Cardiac muscle cell (in vitro differentiated cells and primary cell): ENCODE data around the gene RARA. TPM values are rescaled to one million over a fixed set of nuclear protein-coding genes. Genes with fewer than 3 reads are reported as not detected.

Source experiments
- DNase-seq, 2 donors: peaks; one replicate each; pipeline versions ENCODE4 v3.0.0 to v3.0.0-alpha.2; 2010 to 2017; ENCODE audit warnings: low read depth in 1 of 2, low spot score in 1 of 2
- H3K27ac ChIP-seq: fragments of 200-600 bp; sonication (generic); 2 replicates; pipeline ENCODE4 v1.5.1; 2016
- H3K27me3 ChIP-seq: fragments of 200-600 bp; sonication (generic); 2 replicates; pipeline ENCODE4 v1.6.0; 2016; ENCODE audit warnings: control low read depth
- H3K36me3 ChIP-seq: fragments of 200-600 bp; sonication (generic); 2 replicates; pipeline ENCODE4 v1.5.1; 2016; ENCODE audit warnings: control low read depth
- H3K4me1 ChIP-seq: fragments of 200-600 bp; sonication (generic); 2 replicates; pipeline ENCODE4 v1.8.1; 2017; ENCODE audit warnings: low read depth, mild to moderate bottlenecking, mixed run types
- H3K4me3 ChIP-seq: fragments of 200-600 bp; sonication (generic); 2 replicates; pipeline ENCODE4 v1.5.1; 2016; ENCODE audit warnings: mild to moderate bottlenecking
- H3K9me3 ChIP-seq: fragments of 200-600 bp; sonication (generic); 2 replicates; pipeline ENCODE4 v1.5.1; 2017; ENCODE audit warnings: low read depth, mild to moderate bottlenecking, control low read depth
- polyA plus RNA-seq: library from polyadenylated mRNA; unstranded; fragments of >200 nt; fragmentation: Nextera tagmentation; extraction: Ambion mirVana; gene quantifications from 2 replicates; pipeline ENCODE4 v1.2.1, GENCODE V29; 2016
- total RNA-seq: library from RNA; depleted of rRNA; stranded (reverse); fragments of >200 nt; gene quantifications from 2 replicates; pipeline ENCODE4 v1.2.3, GENCODE V29; 2016
- TF ChIP-seq, protein P1 (sequence below): IDR thresholded peaks from 2 replicates; pipeline ENCODE4 v1.5.1; 2012; ENCODE audit warnings: low read depth, mild to moderate bottlenecking, low read length

RARA gene
- total and polyA plus RNA-seq, 2 experiments from 2014 or later = 33.2 to 61.3 TPM

DNA sequence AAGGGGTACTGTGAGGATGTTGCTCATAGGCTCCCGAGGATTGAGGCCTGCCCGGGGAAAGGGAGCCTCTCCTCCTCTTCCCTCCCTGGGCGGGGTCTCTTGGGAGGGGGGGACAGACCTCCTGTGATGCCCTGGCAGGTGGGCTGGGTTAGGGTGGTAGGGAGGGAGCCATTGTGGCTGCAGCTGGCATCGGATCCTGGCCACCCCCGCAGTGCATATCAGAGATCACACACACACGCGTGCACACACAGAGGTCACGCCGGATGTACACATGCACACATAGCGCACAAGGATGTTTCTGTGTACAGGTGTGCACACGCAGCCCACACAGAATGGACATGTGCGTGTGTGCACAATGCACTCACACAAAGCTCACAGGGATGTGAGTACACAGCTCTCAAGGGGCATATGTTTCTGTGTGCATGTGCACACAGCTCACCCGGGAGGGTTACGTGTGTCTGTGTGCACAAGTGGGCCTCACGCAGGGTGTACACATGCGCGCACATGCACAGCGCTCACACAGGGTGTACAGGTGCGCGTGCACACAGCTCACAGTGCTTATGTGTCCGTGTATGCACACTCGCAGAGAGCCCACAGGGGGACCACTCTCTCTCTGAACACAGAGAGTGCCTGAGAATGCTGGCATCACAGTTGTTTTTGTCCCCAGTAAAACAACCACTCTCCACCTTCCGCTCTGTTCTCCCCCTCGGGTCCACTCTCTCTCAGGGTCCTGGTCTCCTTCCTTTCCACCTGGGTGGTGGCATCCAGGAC, 53.1 kb downstream of the RARA start:
- no peaks in the 10 kb centered on the region for H3K4me1 ChIP-seq
- DNase-seq = no peak
- H3K36me3 ChIP-seq = no peaks in the 10 kb centered on the region
- no peak overlapping the region for H3K27ac ChIP-seq
- peak overlapping the region; percentile 51 for H3K4me3 ChIP-seq
- H3K9me3 ChIP-seq = no peaks in the 10 kb centered on the region
- H3K27me3 ChIP-seq = peaks cover 27% of the 10 kb centered on the region
- TF ChIP-seq, protein P1, sequence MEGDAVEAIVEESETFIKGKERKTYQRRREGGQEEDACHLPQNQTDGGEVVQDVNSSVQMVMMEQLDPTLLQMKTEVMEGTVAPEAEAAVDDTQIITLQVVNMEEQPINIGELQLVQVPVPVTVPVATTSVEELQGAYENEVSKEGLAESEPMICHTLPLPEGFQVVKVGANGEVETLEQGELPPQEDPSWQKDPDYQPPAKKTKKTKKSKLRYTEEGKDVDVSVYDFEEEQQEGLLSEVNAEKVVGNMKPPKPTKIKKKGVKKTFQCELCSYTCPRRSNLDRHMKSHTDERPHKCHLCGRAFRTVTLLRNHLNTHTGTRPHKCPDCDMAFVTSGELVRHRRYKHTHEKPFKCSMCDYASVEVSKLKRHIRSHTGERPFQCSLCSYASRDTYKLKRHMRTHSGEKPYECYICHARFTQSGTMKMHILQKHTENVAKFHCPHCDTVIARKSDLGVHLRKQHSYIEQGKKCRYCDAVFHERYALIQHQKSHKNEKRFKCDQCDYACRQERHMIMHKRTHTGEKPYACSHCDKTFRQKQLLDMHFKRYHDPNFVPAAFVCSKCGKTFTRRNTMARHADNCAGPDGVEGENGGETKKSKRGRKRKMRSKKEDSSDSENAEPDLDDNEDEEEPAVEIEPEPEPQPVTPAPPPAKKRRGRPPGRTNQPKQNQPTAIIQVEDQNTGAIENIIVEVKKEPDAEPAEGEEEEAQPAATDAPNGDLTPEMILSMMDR = no peak

DNA sequence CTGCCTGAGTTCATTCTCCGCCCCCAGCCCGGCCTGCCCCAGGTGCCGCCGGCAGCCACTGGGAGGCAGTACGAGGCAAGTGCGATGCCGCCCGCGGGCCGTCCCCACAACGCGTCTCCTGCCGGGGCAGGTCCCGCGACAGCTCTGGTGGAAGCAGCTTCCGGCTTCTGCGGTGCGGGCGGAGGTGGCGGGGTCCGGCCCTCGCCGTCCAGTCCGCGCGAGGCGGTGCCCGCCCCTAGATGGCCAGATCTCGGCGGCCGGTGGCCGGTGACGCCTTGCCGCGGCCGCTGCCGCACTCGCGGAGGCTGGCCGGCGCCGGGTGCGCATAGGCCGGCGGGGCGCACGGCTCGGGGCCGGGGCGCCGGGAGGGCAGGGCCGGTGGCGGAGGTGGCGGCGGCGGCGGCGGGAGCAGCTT, 53.7 kb downstream of the RARA start:
- peak; percentile 80 to 89 for DNase-seq
- Histone ChIP-seq H3K9me3 (no peaks in the 10 kb centered on the region), H3K27ac (no peak overlapping the region), H3K27me3 (peaks cover 27% of the 10 kb centered on the region), H3K4me3 (peak overlapping the region; percentile 51), H3K4me1 (no peaks in the 10 kb centered on the region), H3K36me3 (no peaks in the 10 kb centered on the region)
- TF ChIP-seq, protein P1 = peak; percentile 75

DNA sequence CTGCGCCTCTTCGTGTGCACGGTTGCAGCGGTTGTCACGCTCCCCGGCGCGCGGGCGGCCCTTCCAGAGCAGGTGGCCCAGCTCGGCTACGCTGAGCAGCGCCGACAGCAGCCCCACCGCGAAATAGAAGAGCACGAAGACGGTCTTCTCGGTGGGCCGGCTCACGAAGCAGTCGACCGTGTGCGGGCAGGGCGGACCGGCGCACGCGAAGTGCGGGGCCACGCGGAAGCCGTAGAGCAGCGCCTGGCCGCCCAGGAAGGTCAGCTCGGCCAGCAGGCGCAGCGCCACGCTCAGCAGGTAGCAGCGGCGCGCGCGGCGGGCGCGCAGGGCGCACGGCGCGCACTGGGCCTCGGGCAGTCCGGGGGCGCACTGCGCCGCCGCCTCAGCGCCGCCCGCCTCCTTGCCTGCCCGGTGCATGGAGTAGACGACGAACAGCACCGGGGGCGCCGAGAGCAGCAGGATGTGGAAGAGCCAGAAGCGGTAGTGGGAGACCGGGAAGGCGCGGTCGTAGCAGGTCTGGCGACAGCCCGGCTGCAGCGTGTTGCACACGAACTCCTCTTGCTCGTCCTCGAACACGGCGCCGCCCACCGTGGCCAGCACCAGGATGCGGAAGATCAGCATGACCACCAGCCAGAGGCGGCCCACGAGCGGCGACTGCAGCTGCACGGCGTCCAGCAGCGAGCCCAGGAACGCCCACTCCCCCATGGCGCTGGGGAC, 54.3 kb downstream of the RARA start:
- peak overlapping the region; percentile 51 for H3K4me3 ChIP-seq
- H3K27ac ChIP-seq = no peak overlapping the region
- H3K36me3 ChIP-seq = no peaks in the 10 kb centered on the region
- peaks cover 27% of the 10 kb centered on the region for H3K27me3 ChIP-seq
- TF ChIP-seq, protein P1 = no peak
- peak; percentile 54 to 58 for DNase-seq
- H3K4me1 ChIP-seq = no peaks in the 10 kb centered on the region
- H3K9me3 ChIP-seq = no peaks in the 10 kb centered on the region

DNA sequence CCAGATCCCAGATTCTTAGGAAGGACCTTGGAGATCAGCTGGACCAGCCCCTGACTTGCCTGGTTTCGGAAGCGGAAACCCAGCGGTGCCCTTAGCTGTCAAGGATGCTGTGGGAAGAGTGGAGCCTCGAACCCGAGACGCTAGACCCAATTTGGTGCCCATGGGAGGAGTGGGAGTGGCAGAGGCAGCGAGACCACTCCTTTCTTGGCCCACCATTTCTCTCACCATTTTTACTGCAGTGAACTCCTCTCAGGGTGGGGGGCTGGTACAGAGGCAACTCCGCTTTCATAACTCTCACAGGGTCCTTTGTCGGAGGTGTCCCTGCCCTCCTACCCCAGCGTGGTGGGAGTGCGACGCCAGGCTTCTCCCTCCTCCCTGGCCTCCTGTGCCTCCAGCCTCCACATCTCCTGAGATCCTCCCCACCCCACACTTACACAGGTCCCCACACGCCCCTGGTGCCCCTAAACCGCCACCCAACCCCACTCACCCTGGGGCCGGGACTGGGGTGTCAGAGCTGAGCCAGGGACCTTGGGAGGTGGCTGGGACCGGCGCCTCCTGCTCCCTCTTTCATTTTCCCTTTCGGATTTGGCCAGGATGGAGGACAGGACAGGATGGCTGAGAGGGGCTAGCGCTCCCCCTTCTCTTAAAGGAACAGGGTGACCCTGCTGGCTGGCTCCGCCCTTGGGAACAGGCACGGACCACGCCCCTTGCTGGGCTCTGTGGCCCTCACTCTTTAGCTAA, 55.3 kb downstream of the RARA start, which contains the start of gene GJD3:
GJD3 (minus strand) TSS at position 617 of the 741 bp plus-strand sequence. CDS start 922 bp downstream, outside the sequence.
- Histone ChIP-seq H3K4me1 (no peaks in the 10 kb centered on the region), H3K4me3 (peak within 1 kb of the TSS; percentile 51), H3K9me3 (no peaks in the 10 kb centered on the region), H3K27ac (no peak within 1 kb of the TSS), H3K36me3 (no peaks in the 10 kb centered on the region), H3K27me3 (peaks cover 27% of the 10 kb centered on the region)
- TF ChIP-seq, protein P1 = no peak
- DNase-seq = peak in 1 of 2 donors; percentile 49

DNA sequence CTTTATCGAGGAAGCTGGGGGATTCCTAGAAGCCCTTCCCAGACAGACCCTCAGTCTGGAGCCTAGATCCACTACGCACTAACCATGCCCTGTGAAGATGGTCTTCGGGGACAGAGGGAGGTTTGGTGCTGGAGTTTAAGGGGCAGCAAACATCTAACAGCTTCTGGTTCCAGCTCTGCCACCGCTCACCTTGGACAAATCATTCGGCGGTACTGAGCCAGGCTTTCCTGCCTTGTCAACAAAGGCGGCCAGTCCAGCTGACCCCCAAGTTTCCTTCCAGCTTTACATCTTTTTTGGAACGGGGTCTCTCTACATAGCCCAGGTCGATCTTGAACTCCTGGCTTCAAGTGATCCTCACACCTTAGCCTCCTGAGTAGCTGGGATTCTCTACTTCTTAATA, 55.9 kb downstream of the RARA start:
- Histone ChIP-seq H3K4me3 (no peak overlapping the region), H3K36me3 (no peaks in the 10 kb centered on the region), H3K27me3 (peaks cover 26% of the 10 kb centered on the region), H3K9me3 (no peaks in the 10 kb centered on the region), H3K27ac (no peak overlapping the region), H3K4me1 (no peaks in the 10 kb centered on the region)
- no peak for DNase-seq
- TF ChIP-seq, protein P1 = no peak
